NCI-H1092 (cell line): Measurements from ENCODE around the gene LPCAT3.

ENCODE experiments used
- DNase-seq: peaks from one replicate; lab custom pipeline; 2025; lab: John Stamatoyannopoulos, UW

Gene LPCAT3

DNA sequence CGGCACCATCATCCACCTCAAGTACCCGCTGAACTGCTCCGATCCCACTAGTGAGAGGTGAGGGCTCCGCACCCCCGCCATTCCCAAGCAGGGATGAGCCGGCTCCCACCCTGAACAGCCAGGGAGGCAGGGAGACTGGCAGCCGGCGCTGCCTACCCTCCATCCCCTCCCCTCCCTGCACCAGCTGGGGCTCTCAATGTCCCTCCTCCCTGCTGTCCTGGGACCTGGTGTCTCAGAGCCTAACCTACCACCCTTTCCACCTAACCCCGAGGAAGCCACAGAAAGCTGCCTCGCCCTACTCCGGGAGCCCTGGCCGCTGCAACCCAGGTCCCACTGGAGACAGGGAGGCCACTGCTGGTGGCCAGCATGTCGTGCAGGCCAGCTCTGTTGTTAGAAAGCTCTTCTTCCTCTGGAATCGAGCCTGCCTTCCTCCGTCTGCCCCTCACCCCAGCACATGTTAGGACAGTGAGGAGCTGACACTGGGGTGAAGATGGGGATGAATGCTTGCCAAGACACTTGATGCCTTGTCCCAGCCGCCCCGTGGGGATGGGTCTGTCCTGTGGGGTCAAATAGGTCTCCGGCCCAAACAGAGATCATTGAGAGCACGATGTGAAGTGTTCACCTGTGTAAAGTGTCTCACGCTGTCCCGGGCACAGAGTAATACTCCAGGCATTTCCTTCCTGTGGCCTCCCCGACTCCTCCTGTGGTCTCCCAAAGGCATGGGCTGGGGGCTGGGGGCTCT is 66.0 kb downstream of the LPCAT3 start:
- no peak for DNase-seq

- DNase-seq = no peak
Measured at GRCh38 chr12:6951551-6952120, 66.6 kb downstream of the LPCAT3 start.

GRCh38 chr12:6950811-6951540 is 67.3 kb downstream of the LPCAT3 start, which contains the start of gene PTPN6:
PTPN6 (plus strand) TSS chr12:6951356; CDS start chr12:6951513, 157 bp downstream.
- DNase-seq = no peak

GRCh38 chr12:6950401-6950801 is 67.9 kb downstream of the LPCAT3 start:
- no peak for DNase-seq

DNA sequence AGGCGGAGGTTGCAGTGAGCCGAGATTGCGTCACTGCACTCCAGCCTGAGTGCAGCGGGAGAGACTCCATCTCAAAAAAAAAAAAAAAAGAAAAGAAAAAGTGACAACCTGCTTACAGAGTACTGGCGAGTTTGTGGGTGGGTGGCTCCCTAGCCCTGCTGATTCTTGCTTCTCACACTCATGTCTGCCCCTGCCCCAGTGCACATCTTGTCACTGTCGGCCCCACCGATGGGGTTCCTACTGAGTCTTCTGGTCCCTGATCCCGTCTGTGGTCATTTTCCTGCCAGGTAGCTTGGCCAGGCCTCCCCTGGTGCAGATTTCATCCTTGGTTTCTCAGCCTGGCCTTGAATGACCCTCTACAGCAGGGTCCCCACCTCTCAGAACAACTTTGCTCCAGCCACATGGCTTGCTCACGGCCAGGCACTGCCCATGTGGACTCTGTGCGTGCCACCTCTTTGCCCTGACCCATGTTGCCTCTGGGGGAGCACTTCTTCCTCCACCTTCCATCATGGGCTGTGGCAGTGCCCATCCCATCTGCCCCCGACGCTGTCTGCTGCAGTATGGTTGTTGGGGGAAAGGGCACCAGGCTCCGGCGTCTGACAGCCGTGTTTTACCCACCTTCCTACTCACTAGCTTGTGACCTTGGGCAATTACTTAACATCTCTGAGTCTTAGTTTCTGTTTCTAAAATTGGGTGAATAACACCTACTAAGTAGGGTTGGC is 69.2 kb downstream of the LPCAT3 start:
- DNase-seq = no peak

DNA sequence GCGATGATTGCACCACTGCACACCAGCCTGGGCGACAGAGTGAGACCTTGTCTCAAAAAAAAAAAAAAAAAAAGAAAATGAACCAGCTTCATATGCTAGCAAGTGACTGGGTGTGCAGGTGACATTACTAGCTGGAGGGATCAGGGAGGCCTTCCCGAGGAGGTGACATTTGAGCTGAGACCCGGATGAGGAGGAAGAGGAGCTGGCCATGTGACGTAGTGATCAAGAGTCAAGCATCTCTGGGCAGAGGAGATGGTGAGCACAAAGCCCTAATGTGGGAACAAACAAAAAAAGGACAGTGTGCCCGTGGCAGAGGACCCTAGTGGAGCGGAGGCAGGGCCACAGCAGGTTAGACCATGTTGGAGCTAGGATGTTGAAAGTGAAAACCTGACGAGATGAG is 70.7 kb downstream of the LPCAT3 start:
- no peak for DNase-seq

DNA sequence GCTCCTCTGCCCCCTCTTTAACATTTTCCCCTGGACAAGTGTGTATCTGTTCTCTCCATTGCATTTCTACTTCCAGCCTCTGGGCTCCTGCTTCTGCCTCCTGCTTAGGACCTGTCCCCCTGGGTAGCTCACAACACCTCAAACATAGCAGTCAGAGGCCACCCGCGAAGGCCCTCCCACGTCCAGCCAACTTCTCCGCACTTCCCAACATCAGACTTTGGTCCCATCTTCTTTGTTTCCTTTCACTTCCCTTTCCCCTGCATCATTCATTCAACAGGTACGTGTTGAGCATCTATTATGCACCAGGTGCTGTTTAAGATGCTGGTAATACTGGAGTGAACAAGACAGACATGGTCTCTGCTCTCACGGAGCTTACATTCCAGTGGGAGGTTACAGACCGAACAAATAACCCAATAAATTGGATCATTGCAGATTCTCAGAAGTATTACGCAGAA is 71.3 kb downstream of the LPCAT3 start:
- DNase-seq = no peak

- DNase-seq = peak; percentile 19
Measured at GRCh38 chr12:6946033-6946919, 72.0 kb downstream of the LPCAT3 start.

- DNase-seq = no peak
Measured at GRCh38 chr12:6945613-6946012, 72.7 kb downstream of the LPCAT3 start.

DNA sequence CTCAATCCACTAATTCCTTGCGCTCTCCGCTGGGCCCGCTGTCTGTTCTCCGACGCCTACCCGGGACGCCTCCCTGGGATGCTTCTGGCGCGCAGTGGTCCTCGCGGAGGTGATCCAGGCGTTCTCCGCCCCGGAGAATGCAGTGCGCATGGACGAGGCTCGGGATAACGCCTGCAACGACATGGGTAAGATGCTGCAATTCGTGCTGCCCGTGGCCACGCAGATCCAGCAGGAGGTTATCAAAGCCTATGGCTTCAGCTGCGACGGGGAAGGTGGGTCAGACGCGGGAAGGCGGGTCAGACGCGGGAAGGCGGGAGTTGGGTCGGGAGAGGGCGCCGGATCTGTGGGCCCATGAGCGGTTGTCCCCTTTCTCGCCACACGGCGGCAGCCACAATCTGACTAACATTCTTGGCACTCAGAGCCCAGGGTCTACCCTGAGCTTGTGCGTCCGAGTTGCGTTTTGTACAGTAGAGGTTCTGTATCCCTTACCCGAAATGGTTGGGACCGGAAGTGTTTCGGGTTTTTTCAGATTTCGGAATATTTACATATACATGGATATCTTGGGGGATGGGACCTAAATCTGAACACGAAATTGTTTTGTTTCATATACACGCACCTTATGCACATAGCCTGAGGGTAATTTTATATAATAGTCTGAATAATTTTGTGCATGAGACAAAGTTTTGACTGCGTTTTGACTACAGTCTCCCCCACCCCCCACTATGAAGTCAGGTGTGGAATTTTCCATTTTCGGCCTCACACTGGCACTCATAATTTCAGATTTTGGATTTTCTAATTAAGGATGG is 73.7 kb downstream of the LPCAT3 start:
- DNase-seq = peak; percentile 90

- DNase-seq = peak; percentile 92
Measured at GRCh38 chr12:6943722-6944380, 74.4 kb downstream of the LPCAT3 start, which contains the start of the genes C12orf57 and RNU7-1. C12orf57 (plus strand) TSS chr12:6944022; CDS start chr12:6944122, 100 bp downstream. RNU7-1 (plus strand) TSS chr12:6943816.

GRCh38 chr12:6943389-6943721 is 74.9 kb downstream of the LPCAT3 start:
- peak; percentile 86 for DNase-seq

DNA sequence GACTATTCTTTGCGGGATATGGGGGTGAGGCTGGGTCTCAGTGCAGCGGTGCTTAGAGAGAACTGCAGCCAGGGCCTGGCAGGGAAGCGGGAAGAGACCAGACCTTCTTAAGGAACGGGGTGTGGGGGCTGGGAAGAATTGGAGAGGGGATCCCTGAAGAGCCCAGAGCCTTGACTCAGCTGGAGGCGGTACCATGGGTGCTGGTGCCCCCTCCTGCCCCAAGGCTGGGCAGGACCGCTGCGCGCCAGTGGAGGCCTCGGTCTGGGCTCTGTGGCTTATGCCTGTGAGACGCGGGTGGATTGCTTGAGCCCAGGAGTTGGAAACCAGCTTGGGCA is 76.0 kb downstream of the LPCAT3 start:
- DNase-seq = no peak

DNA sequence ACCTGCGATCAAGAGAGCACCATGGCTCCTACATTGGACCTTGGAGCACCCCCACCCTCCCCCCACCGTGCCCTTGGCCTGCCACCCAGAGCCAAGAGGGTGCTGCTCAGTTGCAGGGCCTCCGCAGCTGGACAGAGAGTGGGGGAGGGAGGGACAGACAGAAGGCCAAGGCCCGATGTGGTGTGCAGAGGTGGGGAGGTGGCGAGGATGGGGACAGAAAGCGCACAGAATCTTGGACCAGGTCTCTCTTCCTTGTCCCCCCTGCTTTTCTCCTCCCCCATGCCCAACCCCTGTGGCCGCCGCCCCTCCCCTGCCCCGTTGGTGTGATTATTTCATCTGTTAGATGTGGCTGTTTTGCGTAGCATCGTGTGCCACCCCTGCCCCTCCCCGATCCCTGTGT is 76.5 kb downstream of the LPCAT3 start:
- DNase-seq = no peak

GRCh38 chr12:6941267-6941666 is 77.0 kb downstream of the LPCAT3 start:
- DNase-seq = no peak

- no peak for DNase-seq
Measured at GRCh38 chr12:6939191-6939540, 79.1 kb downstream of the LPCAT3 start.

DNA sequence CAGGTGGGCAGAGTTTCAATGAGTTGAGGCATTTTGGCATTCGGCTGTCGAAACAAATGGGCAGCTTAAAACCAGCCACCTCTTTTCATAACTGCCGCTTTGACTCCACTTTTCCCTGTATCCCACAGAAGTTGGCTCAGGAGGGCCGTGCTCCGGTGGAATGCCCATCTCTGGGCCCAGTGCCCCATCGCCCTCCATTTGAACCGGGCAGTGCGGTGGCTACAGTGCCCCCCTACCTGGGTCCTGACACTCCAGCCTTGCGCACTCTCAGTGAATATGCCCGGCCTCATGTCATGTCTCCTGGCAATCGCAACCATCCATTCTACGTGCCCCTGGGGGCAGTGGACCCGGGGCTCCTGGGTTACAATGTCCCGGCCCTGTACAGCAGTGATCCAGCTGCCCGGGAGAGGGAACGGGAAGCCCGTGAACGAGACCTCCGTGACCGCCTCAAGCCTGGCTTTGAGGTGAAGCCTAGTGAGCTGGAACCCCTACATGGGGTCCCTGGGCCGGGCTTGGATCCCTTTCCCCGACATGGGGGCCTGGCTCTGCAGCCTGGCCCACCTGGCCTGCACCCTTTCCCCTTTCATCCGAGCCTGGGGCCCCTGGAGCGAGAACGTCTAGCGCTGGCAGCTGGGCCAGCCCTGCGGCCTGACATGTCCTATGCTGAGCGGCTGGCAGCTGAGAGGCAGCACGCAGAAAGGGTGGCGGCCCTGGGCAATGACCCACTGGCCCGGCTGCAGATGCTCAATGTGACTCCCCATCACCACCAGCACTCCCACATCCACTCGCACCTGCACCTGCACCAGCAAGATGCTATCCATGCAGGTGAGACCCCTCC is 79.7 kb downstream of the LPCAT3 start:
- no peak for DNase-seq

DNA sequence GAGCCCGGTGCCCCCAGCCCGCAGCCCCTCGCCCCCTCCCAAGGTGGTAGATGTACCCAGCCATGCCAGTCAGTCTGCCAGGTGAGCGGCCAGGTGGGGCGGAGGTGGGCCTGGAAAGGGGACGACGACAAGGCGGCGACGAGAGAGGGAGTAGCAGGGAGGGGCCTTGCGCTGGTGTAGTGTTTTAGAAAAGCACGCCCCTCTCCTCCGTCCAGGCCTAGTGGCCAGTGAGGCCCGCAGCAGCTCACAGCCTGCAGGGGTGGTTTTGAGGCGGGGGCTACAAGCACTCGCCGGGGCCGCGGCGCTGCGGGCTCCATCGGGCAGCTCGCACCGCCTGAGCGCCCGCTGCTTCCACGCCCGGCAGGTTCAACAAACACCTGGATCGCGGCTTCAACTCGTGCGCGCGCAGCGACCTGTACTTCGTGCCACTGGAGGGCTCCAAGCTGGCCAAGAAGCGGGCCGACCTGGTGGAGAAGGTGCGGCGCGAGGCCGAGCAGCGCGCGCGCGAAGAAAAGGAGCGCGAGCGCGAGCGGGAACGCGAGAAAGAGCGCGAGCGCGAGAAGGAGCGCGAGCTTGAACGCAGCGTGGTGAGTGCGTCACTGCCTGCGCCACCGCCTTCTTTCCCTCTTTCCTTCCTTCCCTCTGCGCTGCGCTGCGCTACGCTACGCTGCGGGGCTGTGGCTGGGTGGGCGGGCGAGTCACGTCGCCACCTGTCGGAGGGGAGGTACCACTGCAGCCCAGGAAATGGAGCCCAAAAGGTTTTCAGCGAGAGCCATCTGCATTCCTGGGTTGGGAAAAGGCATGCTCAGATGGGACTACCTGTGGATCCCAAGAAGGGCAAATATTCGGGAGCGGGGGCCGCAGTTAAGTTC is 80.6 kb downstream of the LPCAT3 start:
- DNase-seq = peak; percentile 96
